Left ventricle myocardium inferior (tissue), 1 donor: ENCODE data around the gene TTLL5. TPM values are rescaled to one million over a fixed set of nuclear protein-coding genes. Genes with fewer than 3 reads are reported as not detected.
A peak's percentile ranks its signal among the peaks of the same experiment; 100 is the strongest.

Source experiments
- DNase-seq: peaks from one replicate; pipeline ENCODE4 v3.0.0-alpha.2; 2020
- H3K27ac ChIP-seq: fragments of 200-600 bp; replicated peaks from 2 replicates; pipeline ENCODE4 v1.8.0; 2021
- H3K27me3 ChIP-seq: fragments of 200-600 bp; 2 replicates; pipeline ENCODE4 v1.8.0; 2021; ENCODE audit warnings: low read depth
- H3K36me3 ChIP-seq: fragments of 200-600 bp; 2 replicates; pipeline ENCODE4 v1.8.0; 2021
- H3K4me1 ChIP-seq: fragments of 200-600 bp; 2 replicates; pipeline ENCODE4 v1.8.0; 2021
- H3K4me3 ChIP-seq: fragments of 200-600 bp; 2 replicates; pipeline ENCODE4 v1.8.0; 2021; ENCODE audit warnings: mild to moderate bottlenecking, moderate library complexity
- H3K9me3 ChIP-seq: fragments of 200-600 bp; replicated peaks from 2 replicates; pipeline ENCODE4 v1.8.0; 2021
- intact Hi-C: fragments of 100-400 bp; cut with micrococcal nuclease; formaldehyde crosslinking; loops from one replicate; pipeline ENCODE4 v1.11.0; 2022
- total RNA-seq: library from RNA; stranded (reverse); fragmentation: NEBNext Ultra II Directional; extraction: Animal tissue kit (Norgen Biotek cat#: 25700); gene quantifications from one replicate; pipeline ENCODE4 v1.2.1, GENCODE V29; 2021
- TF ChIP-seq, protein P1 (sequence below): fragments of 200-600 bp; IDR thresholded peaks from 2 replicates; pipeline ENCODE4 v1.8.0; 2021; ENCODE audit warnings: antibody characterized with exemption, mild to moderate bottlenecking, borderline replicate concordance
- donor health status: DM: no; HTN: yes; CAD: no; lungs with severe emphysema.

The TTLL5 gene
- total RNA-seq, 1 donor from 2014 or later: 16.3 TPM

DNA sequence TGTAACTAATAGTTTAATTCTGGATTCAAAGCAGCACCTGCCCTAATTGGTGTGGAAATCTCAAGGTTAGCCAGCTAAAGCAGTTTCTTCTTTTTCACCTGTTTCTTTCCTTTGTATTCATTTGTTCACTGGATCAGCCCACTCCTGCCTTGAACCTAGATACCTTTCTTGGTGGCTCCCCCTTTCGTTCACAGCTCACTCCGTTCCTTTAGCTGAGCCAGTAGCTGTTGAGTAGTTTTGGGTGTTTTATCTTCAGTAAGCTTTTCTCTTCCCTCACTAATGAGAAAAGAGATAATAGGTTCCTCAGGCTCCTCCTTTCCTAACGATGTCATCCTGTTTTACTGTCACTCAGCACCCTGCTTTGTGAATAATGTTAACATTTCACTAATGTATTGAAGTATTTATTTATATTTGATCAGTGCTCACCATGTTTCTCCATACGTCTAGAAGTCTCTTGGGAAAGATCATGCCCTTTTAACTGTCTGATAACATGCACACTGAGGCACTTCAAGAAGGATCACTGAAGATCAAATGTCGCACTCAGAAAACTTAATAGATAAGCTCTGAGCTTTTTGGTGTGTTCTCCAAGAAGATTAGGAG is 199.6 kb downstream of the TTLL5 start:
- Histone ChIP-seq H3K27ac (no peak overlapping the region), H3K36me3 (no peaks in the 10 kb centered on the region), H3K27me3 (no peaks in the 10 kb centered on the region), H3K4me3 (no peak overlapping the region), H3K4me1 (peaks cover 12% of the 10 kb centered on the region), H3K9me3 (no peaks in the 10 kb centered on the region)
- TF ChIP-seq, protein P1, sequence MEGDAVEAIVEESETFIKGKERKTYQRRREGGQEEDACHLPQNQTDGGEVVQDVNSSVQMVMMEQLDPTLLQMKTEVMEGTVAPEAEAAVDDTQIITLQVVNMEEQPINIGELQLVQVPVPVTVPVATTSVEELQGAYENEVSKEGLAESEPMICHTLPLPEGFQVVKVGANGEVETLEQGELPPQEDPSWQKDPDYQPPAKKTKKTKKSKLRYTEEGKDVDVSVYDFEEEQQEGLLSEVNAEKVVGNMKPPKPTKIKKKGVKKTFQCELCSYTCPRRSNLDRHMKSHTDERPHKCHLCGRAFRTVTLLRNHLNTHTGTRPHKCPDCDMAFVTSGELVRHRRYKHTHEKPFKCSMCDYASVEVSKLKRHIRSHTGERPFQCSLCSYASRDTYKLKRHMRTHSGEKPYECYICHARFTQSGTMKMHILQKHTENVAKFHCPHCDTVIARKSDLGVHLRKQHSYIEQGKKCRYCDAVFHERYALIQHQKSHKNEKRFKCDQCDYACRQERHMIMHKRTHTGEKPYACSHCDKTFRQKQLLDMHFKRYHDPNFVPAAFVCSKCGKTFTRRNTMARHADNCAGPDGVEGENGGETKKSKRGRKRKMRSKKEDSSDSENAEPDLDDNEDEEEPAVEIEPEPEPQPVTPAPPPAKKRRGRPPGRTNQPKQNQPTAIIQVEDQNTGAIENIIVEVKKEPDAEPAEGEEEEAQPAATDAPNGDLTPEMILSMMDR: no peak
- intact Hi-C loops: no loop called here
- no peak for DNase-seq

DNA sequence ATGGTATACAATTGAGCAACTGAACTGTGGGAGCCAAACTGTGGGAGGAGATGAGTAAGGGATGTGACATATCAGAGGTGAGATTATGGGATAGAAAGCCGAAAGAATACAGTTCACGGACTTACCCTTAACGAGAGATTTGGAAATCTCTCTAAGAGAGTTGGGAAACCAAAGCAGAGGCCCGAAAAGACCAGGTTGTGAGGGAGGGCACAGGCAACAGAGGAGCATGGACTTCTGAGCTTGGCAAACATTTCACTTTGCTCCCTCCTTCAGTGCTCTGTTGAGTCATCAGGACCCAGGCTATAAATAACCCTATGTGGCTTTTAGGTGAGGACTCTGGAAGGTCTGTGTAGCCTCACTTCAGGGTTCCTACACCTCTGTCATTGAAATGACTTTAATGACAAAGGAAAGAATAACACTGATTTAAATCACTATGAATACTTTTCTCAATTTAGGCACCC is 200.1 kb downstream of the TTLL5 start:
- no peaks in the 10 kb centered on the region for H3K27me3 ChIP-seq
- peaks cover 12% of the 10 kb centered on the region for H3K4me1 ChIP-seq
- TF ChIP-seq, protein P1: no peak
- intact Hi-C loops: no loop called here
- H3K27ac ChIP-seq: peak overlapping the region; percentile 14
- no peaks in the 10 kb centered on the region for H3K9me3 ChIP-seq
- H3K4me3 ChIP-seq: no peak overlapping the region
- H3K36me3 ChIP-seq: no peaks in the 10 kb centered on the region
- no peak for DNase-seq

DNA sequence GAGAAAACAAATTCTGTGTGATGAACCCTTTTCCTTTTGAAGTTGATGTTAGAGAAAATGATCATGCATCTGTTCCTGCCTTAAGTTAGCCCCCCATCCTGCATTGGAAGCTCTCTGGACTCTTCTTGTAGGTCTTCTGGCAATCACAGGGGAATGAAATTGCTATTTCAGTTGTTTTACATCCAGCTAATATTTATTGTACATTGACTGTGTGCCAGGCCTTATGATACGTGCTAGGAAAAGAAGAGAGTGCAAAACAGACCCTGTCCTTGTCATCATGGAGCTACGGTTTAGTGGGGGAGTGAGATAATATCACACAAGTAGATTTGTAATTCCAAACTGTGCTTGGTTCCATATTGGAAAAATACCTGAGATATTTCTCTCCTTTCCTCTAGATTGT is 202.2 kb downstream of the TTLL5 start:
- H3K36me3 ChIP-seq: no peaks in the 10 kb centered on the region
- TF ChIP-seq, protein P1: no peak
- H3K27ac ChIP-seq: no peak overlapping the region
- intact Hi-C loops: no loop called here
- H3K4me1 ChIP-seq: peaks cover 31% of the 10 kb centered on the region
- no peaks in the 10 kb centered on the region for H3K27me3 ChIP-seq
- DNase-seq: no peak
- no peaks in the 10 kb centered on the region for H3K9me3 ChIP-seq
- H3K4me3 ChIP-seq: no peak overlapping the region

DNA sequence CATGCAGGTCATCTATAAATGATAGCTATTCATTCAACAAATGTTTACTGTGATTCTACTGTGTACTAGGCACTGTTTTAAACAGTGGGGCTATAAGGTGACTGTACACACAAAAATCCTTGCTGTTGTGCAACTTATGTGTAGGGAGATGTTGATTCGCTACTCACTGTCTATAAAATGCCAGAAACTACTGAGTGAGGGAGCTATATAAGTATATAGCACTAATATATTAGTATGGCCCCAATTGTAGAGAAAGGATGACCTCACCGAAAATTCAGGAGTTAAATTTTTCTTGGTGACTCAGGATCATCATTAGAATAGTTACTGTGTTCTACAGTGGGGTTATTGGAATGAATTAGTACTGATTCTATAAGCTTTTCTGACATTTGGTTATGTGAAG is 203.3 kb downstream of the TTLL5 start:
- DNase-seq: no peak
- H3K27ac ChIP-seq: no peak overlapping the region
- H3K4me3 ChIP-seq: no peak overlapping the region
- no peaks in the 10 kb centered on the region for H3K27me3 ChIP-seq
- intact Hi-C loops: no loop called here
- no peaks in the 10 kb centered on the region for H3K9me3 ChIP-seq
- TF ChIP-seq, protein P1: no peak
- H3K4me1 ChIP-seq: peaks cover 40% of the 10 kb centered on the region
- H3K36me3 ChIP-seq: no peaks in the 10 kb centered on the region

DNA sequence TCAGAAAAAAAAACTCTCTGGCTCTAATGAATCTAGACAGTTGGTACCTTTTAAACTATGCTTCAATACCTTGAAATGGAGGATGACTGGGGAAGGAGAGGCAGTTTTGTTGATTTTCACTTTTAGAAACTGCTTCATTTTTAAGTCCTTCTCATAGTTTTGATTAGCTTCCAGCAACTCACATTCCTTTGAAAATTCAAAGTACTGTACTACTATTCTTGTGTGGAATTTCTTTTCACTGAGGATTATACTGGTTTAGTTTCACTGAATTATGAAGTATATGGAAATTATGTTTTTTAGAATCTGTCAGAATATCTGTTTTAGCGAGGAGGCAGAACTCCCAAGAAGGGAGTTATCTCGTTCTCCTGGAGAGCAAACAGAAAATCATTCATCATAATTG is 204.5 kb downstream of the TTLL5 start:
- TF ChIP-seq, protein P1: no peak
- no peaks in the 10 kb centered on the region for H3K9me3 ChIP-seq
- H3K27ac ChIP-seq: no peak overlapping the region
- intact Hi-C loops: no loop called here
- peaks cover 45% of the 10 kb centered on the region for H3K4me1 ChIP-seq
- DNase-seq: no peak
- H3K36me3 ChIP-seq: no peaks in the 10 kb centered on the region
- H3K4me3 ChIP-seq: no peak overlapping the region
- no peaks in the 10 kb centered on the region for H3K27me3 ChIP-seq
